ENCODE results near the gene CUX1. TPM values are rescaled to one million over a fixed set of nuclear protein-coding genes. Genes with fewer than 3 reads are reported as not detected.

The CUX1 gene
- total RNA-seq, 3 donors from 2014 or later, result 35.1 to 54.4 (median 41.1) TPM

- DNase-seq (ENCODE audit: low spot score in 2 of 2), result no peak
- Histone ChIP-seq H3K27me3 (no peaks in the 10 kb centered on the region), H3K9me3 (no peaks in the 10 kb centered on the region), H3K4me1 (no peaks in the 10 kb centered on the region), H3K36me3 (no peaks in the 10 kb centered on the region), H3K4me3 (no peak overlapping the region), H3K27ac (no peak overlapping the region)
- TF ChIP-seq POLR2AphosphoS5 (IDR thresholded peaks at IDR 0.05) (no peak), POLR2A (IDR thresholded peaks at IDR 0.05) (no peak), CTCF (IDR thresholded peaks at IDR 0.05) (no peak)
- intact Hi-C loops (cut with DNase I; ENCODE audit: low total_unique reads), result no loop called here
Observed at GRCh38 chr7:101783381-101784181, 33.8 kb upstream of the CUX1 start.

GRCh38 chr7:101784292-101785127 is 32.9 kb upstream of the CUX1 start:
- intact Hi-C loops (cut with DNase I; ENCODE audit: low total_unique reads), result no loop called here
- no peak for DNase-seq (ENCODE audit: low spot score in 2 of 2)
- Histone ChIP-seq H3K27me3 (no peaks in the 10 kb centered on the region), H3K27ac (no peak overlapping the region), H3K4me3 (no peak overlapping the region), H3K36me3 (no peaks in the 10 kb centered on the region), H3K9me3 (no peaks in the 10 kb centered on the region), H3K4me1 (no peaks in the 10 kb centered on the region)
- TF ChIP-seq CTCF (IDR thresholded peaks at IDR 0.05) (no peak), POLR2AphosphoS5 (IDR thresholded peaks at IDR 0.05) (no peak), POLR2A (IDR thresholded peaks at IDR 0.05) (no peak)

GRCh38 chr7:101787864-101788263 is 29.6 kb upstream of the CUX1 start:
- Histone ChIP-seq H3K4me3 (no peak overlapping the region), H3K27ac (no peak overlapping the region), H3K36me3 (no peaks in the 10 kb centered on the region), H3K4me1 (no peaks in the 10 kb centered on the region), H3K9me3 (no peaks in the 10 kb centered on the region), H3K27me3 (no peaks in the 10 kb centered on the region)
- no peak for DNase-seq (ENCODE audit: low spot score in 2 of 2)
- intact Hi-C loops (cut with DNase I; ENCODE audit: low total_unique reads), result no loop called here
- TF ChIP-seq POLR2A (IDR thresholded peaks at IDR 0.05) (no peak), CTCF (IDR thresholded peaks at IDR 0.05) (no peak), POLR2AphosphoS5 (IDR thresholded peaks at IDR 0.05) (no peak)

GRCh38 chr7:101788517-101788916 is 28.9 kb upstream of the CUX1 start:
- no peak overlapping the region for H3K4me3 ChIP-seq
- H3K27ac ChIP-seq, result no peak overlapping the region
- TF ChIP-seq POLR2AphosphoS5 (IDR thresholded peaks at IDR 0.05) (no peak), POLR2A (IDR thresholded peaks at IDR 0.05) (no peak), CTCF (IDR thresholded peaks at IDR 0.05) (no peak)
- H3K9me3 ChIP-seq, result no peaks in the 10 kb centered on the region
- H3K27me3 ChIP-seq, result no peaks in the 10 kb centered on the region
- DNase-seq (ENCODE audit: low spot score in 2 of 2), result no peak
- intact Hi-C loops (cut with DNase I; ENCODE audit: low total_unique reads), result no loop called here
- no peaks in the 10 kb centered on the region for H3K4me1 ChIP-seq
- H3K36me3 ChIP-seq, result no peaks in the 10 kb centered on the region

Measured in breast epithelium (tissue), 4 donors.